ENCODE measurements around the gene WFDC6. TPM values are rescaled to one million over a fixed set of nuclear protein-coding genes. Genes with fewer than 3 reads are reported as not detected.

WFDC6 gene
- total and polyA plus RNA-seq, 7 donors = not detected

- 72 to 81% (median 75%) methylated on average over 3 of the region's 3 CpGs for WGBS, 3 donors
- Histone ChIP-seq H3K27ac (no peak overlapping the region), H3K36me3 (ENCODE audit: insufficient read depth in 1 of 2, low read depth in 1 of 2) (no peaks in the 10 kb centered on the region), H3K4me3 (no peak overlapping the region), H3K9me3 (no peaks in the 10 kb centered on the region), H3K27me3 (ENCODE audit: insufficient read depth in 3 of 3, low read length in 2 of 3) (peaks cover 0 to 26% (median 4%) of the 10 kb centered on the region in 3 donors), H3K4me1 (no peaks in the 10 kb centered on the region)
- intact Hi-C loops (cut with DNase I) = no loop called here
- ATAC-seq = no peak
- no peak for DNase-seq
- no peak for TF ChIP-seq CTCF (IDR thresholded peaks at IDR 0.05)
These were observed 41.2 kb downstream of the WFDC6 start for GRCh38 chr20:45497971-45498494.

- WGBS, 3 donors = 58 to 64% (median 61%) methylated on average over 3 of the region's 3 CpGs
- no peaks in the 10 kb centered on the region for H3K9me3 ChIP-seq
These were observed 43.1 kb downstream of the WFDC6 start for GRCh38 chr20:45496166-45496565.

GRCh38 chr20:45495501-45495941 lies 43.8 kb downstream of the WFDC6 start:
- no peak for TF ChIP-seq CTCF (IDR thresholded peaks at IDR 0.05)
- DNase-seq = no peak
- intact Hi-C loops (cut with DNase I) = no loop called here
- H3K9me3 ChIP-seq = no peaks in the 10 kb centered on the region
- H3K27me3 ChIP-seq (ENCODE audit: insufficient read depth in 3 of 3, low read length in 2 of 3) = peaks cover 0 to 25% (median 6%) of the 10 kb centered on the region in 3 donors
- no peak for ATAC-seq
- no peak overlapping the region for H3K27ac ChIP-seq
- no peak overlapping the region for H3K4me3 ChIP-seq
- 81 to 92% (median 82%) methylated on average over 1 of the region's 1 CpG for WGBS, 3 donors
- H3K4me1 ChIP-seq = no peaks in the 10 kb centered on the region
- H3K36me3 ChIP-seq (ENCODE audit: insufficient read depth in 1 of 2, low read depth in 1 of 2) = no peaks in the 10 kb centered on the region

More at GRCh38 chr20:45496166-45496565, 43.1 kb downstream of the WFDC6 start:
- Histone ChIP-seq H3K4me3 (no peak overlapping the region), H3K27me3 (ENCODE audit: insufficient read depth in 3 of 3, low read length in 2 of 3) (peaks cover 0 to 28% (median 4%) of the 10 kb centered on the region in 3 donors), H3K4me1 (no peaks in the 10 kb centered on the region), H3K36me3 (ENCODE audit: insufficient read depth in 1 of 2, low read depth in 1 of 2) (no peaks in the 10 kb centered on the region), H3K27ac (no peak overlapping the region)
- TF ChIP-seq CTCF (IDR thresholded peaks at IDR 0.05) = no peak
- DNase-seq = no peak
- ATAC-seq = no peak
- intact Hi-C loops (cut with DNase I) = no loop called here

GRCh38 chr20:45489083-45489531 lies 50.2 kb downstream of the WFDC6 start:
- H3K4me3 ChIP-seq = no peak overlapping the region
- intact Hi-C loops (cut with DNase I) = no loop called here
- no peak for ATAC-seq
- DNase-seq = no peak
- no peak for TF ChIP-seq CTCF (IDR thresholded peaks at IDR 0.05)
- peaks cover 0 to 23% (median 2%) of the 10 kb centered on the region in 3 donors for H3K27me3 ChIP-seq (ENCODE audit: insufficient read depth in 3 of 3, low read length in 2 of 3)
- H3K9me3 ChIP-seq = no peaks in the 10 kb centered on the region
- 67 to 78% (median 73%) methylated on average over 1 of the region's 1 CpG for WGBS, 3 donors
- H3K4me1 ChIP-seq = no peaks in the 10 kb centered on the region
- no peaks in the 10 kb centered on the region for H3K36me3 ChIP-seq (ENCODE audit: insufficient read depth in 1 of 2, low read depth in 1 of 2)
- H3K27ac ChIP-seq = no peak overlapping the region

- WGBS, 3 donors = 12 to 20% (median 14%) methylated on average over 20 of the region's 20 CpGs
- Histone ChIP-seq H3K27ac (no peak overlapping the region), H3K27me3 (ENCODE audit: insufficient read depth in 3 of 3, low read length in 2 of 3) (peaks cover 0 to 37% (median 2%) of the 10 kb centered on the region in 3 donors), H3K4me1 (no peaks in the 10 kb centered on the region), H3K4me3 (no peak overlapping the region), H3K36me3 (ENCODE audit: insufficient read depth in 1 of 2, low read depth in 1 of 2) (no peaks in the 10 kb centered on the region), H3K9me3 (no peaks in the 10 kb centered on the region)
- no peak for ATAC-seq
- no peak for TF ChIP-seq CTCF (IDR thresholded peaks at IDR 0.05)
- intact Hi-C loops (cut with DNase I) = no loop called here
- no peak for DNase-seq
These were observed 52.0 kb downstream of the WFDC6 start for GRCh38 chr20:45487231-45487635.

Data from psoas muscle (tissue), 8 donors.